ENCODE data around the gene CCDC178.

GRCh38 chr18:33184958-33185357, 255.6 kb downstream of the CCDC178 start:
- TF ChIP-seq ZNF274 (IDR thresholded peaks at IDR 0.05; ENCODE audit: low read depth, low read length) (no peak), SUZ12 (IDR thresholded peaks at IDR 0.05; ENCODE audit: extremely low read depth, insufficient read depth, insufficient read length) (no peak)
